ENCODE data around the gene MEIS1. TPM values are rescaled to one million over a fixed set of nuclear protein-coding genes. Genes with fewer than 3 reads are reported as not detected.

The MEIS1 gene
- total RNA-seq, 1 donor from 2014 or later, result 46.7 TPM

DNA sequence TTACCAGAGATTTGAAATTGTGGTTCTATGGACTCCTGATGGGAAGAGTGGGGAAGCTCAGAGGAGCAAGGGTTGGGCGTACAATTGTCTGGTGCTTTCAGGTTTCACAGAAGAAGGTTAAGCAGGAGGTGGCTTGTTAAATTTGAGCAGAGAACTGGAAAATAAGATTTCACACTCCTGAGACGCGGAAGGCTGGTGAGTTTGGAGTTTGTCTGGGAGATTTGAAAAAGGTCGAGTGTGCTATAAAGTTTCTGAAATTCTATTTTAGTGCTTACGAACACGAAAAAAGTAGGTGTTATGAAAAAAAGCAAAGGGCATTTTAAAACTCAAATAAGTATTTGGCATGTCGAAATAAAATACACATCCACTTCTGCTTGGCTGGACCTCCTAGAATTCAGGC lies 170.1 kb downstream of the MEIS1 start:
- Histone ChIP-seq H3K4me3 (no peak overlapping the region), H3K4me1 (no peaks in the 10 kb centered on the region), H3K27me3 (no peaks in the 10 kb centered on the region), H3K9me3 (no peaks in the 10 kb centered on the region), H3K27ac (no peak overlapping the region), H3K36me3 (no peaks in the 10 kb centered on the region)
- TF ChIP-seq, protein P1, sequence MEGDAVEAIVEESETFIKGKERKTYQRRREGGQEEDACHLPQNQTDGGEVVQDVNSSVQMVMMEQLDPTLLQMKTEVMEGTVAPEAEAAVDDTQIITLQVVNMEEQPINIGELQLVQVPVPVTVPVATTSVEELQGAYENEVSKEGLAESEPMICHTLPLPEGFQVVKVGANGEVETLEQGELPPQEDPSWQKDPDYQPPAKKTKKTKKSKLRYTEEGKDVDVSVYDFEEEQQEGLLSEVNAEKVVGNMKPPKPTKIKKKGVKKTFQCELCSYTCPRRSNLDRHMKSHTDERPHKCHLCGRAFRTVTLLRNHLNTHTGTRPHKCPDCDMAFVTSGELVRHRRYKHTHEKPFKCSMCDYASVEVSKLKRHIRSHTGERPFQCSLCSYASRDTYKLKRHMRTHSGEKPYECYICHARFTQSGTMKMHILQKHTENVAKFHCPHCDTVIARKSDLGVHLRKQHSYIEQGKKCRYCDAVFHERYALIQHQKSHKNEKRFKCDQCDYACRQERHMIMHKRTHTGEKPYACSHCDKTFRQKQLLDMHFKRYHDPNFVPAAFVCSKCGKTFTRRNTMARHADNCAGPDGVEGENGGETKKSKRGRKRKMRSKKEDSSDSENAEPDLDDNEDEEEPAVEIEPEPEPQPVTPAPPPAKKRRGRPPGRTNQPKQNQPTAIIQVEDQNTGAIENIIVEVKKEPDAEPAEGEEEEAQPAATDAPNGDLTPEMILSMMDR (IDR thresholded peaks at IDR 0.05), result no peak
- intact Hi-C loops (cut with DNase I), result no loop called here
- no peak for DNase-seq (ENCODE audit: low spot score in 2 of 2)

DNA sequence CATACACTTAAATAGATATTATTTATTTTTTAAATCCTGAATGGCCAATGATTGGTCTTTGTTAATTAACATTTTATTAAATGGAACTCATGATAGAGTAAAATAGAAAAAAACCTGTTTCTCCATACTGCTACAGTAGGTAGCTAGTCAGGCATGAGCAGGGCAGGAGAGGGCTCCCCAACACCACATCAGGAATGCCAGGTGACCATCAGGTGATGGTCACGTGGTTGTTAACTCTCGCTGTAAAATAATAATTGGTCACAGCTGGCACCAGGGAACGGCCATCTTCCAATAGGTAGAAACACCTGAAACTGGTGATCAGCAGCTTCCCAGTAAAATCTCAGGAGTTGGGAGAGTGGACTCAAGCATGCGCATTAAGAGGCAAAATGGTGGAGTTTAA lies 172.2 kb downstream of the MEIS1 start:
- H3K9me3 ChIP-seq, result peaks cover 0 to 3% of the 10 kb centered on the region in 2 donors
- TF ChIP-seq, protein P1 (IDR thresholded peaks at IDR 0.05), result no peak
- no peak overlapping the region for H3K4me3 ChIP-seq
- H3K36me3 ChIP-seq, result no peaks in the 10 kb centered on the region
- H3K27ac ChIP-seq, result no peak overlapping the region
- no peak for DNase-seq (ENCODE audit: low spot score in 2 of 2)
- H3K27me3 ChIP-seq, result no peaks in the 10 kb centered on the region
- no peaks in the 10 kb centered on the region for H3K4me1 ChIP-seq
- intact Hi-C loops (cut with DNase I), result no loop called here
